NB4 (cell line): ENCODE results near the gene CDKN3.
"Not testable (repeated sequence)": the region's sequence is repeated elsewhere in the genome, so short reads cannot be mapped to it uniquely, and the experiment has no call there.

Source experiments
- DNase-seq: peaks from one replicate; pipeline ENCODE4 v3.0.0; 2010; ENCODE audit warnings: low read depth
- H3K4me3 ChIP-seq: one replicate; pipeline ENCODE4 v1.5.1; 2011; ENCODE audit warnings: mild to moderate bottlenecking, low read depth, low read length, moderate library complexity
- CTCF ChIP-seq: IDR thresholded peaks from one replicate; pipeline ENCODE4 v1.5.1; 2012; ENCODE audit warnings: low read depth, low read length
- MAX ChIP-seq: IDR thresholded peaks from 2 replicates; pipeline ENCODE4 v1.6.1; 2011; ENCODE audit warnings: low read depth, low read length
- MYC ChIP-seq: IDR thresholded peaks from 2 replicates; pipeline ENCODE4 v1.6.1; 2011; ENCODE audit warnings: low read depth, low read length
- POLR2A ChIP-seq: IDR thresholded peaks from 2 replicates; pipeline ENCODE4 v1.6.1; 2011; ENCODE audit warnings: mild to moderate bottlenecking; ENCODE audit not compliant: insufficient read length; ENCODE audit errors: extremely low read depth

CDKN3 gene

GRCh38 chr14:54377501-54377900 is 19.3 kb upstream of the CDKN3 start:
- H3K4me3 ChIP-seq: no peak overlapping the region
- TF ChIP-seq POLR2A (no peak), CTCF (no peak), MYC (no peak), MAX (no peak)
- DNase-seq: no peak

- not testable (repeated sequence) for H3K4me3 ChIP-seq, DNase-seq
These were observed 17.9 kb upstream of the CDKN3 start for GRCh38 chr14:54378893-54379292.

GRCh38 chr14:54380558-54380957 is 16.2 kb upstream of the CDKN3 start:
- not testable (repeated sequence) for DNase-seq, H3K4me3 ChIP-seq

GRCh38 chr14:54381821-54382220 is 15.0 kb upstream of the CDKN3 start:
- no peak overlapping the region for H3K4me3 ChIP-seq
- no peak for DNase-seq
- TF ChIP-seq CTCF (no peak), MYC (no peak), POLR2A (no peak), MAX (no peak)

GRCh38 chr14:54383835-54384234 is 13.0 kb upstream of the CDKN3 start:
- no peak for DNase-seq
- H3K4me3 ChIP-seq: no peak overlapping the region
- TF ChIP-seq CTCF: no peak
- TF ChIP-seq POLR2A: no peak
- TF ChIP-seq MAX: no peak
- no peak for TF ChIP-seq MYC

GRCh38 chr14:54385556-54385955 is 11.3 kb upstream of the CDKN3 start:
- H3K4me3 ChIP-seq: no peak overlapping the region
- TF ChIP-seq POLR2A (no peak), MAX (no peak), CTCF (no peak)
- DNase-seq: no peak

- no peak for TF ChIP-seq CTCF
- no peak for TF ChIP-seq MYC
- no peak for TF ChIP-seq MAX
- no peak for TF ChIP-seq POLR2A
- H3K4me3 ChIP-seq: no peak overlapping the region
- no peak for DNase-seq
These were observed 9.5 kb upstream of the CDKN3 start for GRCh38 chr14:54387328-54387727.
